BLaER1 treated with 17β-estradiol and CSF1 and Interleukin-3, amounts not matched to agents 10 nM and 100 nM (cell line): ENCODE data around the gene TMEM59L.

Source experiments
- H3K27ac ChIP-seq, 11 experiments: shearing (Covaris generic); formaldehyde crosslinking; 2 replicates each; pipeline ENCODE4 v1.8.1; 2022
- H3K27me3 ChIP-seq, 11 experiments: shearing (Covaris generic); formaldehyde crosslinking; 2 replicates each; pipeline ENCODE4 v1.8.1; 2022
- H3K36me3 ChIP-seq, 11 experiments: shearing (Covaris generic); formaldehyde crosslinking; 2 replicates each; pipeline ENCODE4 v1.8.1; 2022
- H3K4me1 ChIP-seq, 10 experiments: shearing (Covaris generic); formaldehyde crosslinking; 2 replicates each; pipeline ENCODE4 v1.8.1; 2022
- H3K4me2 ChIP-seq, 11 experiments: shearing (Covaris generic); formaldehyde crosslinking; 2 replicates each; pipeline ENCODE4 v1.8.1; 2022
- H3K4me3 ChIP-seq, 10 experiments: shearing (Covaris generic); formaldehyde crosslinking; 2 replicates each; pipeline ENCODE4 v1.8.1; 2022
- H3K9ac ChIP-seq, 11 experiments: shearing (Covaris generic); formaldehyde crosslinking; 2 replicates each; pipeline ENCODE4 v1.8.1; 2022
- H3K9me3 ChIP-seq, 11 experiments: shearing (Covaris generic); formaldehyde crosslinking; replicated peaks in 1 of 11; 2 replicates each; pipeline ENCODE4 v1.8.1; 2022
- H4K20me1 ChIP-seq, 11 experiments: shearing (Covaris generic); formaldehyde crosslinking; 2 replicates each; pipeline ENCODE4 v1.8.1; 2022
- Cebpa-rat ChIP-seq, 11 experiments: shearing (Covaris generic); IDR thresholded peaks; 2 replicates each; pipeline ENCODE4 v1.8.1; 2022

The TMEM59L gene

DNA sequence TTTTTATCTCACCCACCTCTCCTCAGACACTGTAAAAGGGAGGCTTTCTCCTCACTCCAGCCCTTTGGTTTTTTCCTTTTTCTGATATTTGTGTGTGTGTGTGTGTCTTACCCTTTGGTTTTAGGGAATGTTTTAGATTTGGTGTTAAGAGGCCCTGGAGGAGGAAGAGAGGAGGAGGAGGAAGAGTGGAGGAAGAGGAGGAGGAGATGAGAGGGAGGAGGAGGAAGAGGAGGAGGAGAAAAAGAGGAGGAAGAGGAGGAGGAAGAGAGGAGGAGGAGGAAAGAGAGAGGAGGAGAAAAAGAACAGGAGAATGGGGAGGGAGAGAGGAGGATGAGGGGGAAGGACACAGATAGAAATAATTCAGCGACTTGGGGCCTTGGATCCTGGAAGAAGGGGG is 34.7 kb downstream of the TMEM59L start:
- Histone ChIP-seq H4K20me1 (peaks cover 41 to 92% (median 67%) of the 10 kb centered on the region in 11 experiments; a peak in 21 of 22 replicates), H3K4me3 (no peak overlapping the region), H3K4me2 (peak overlapping the region; percentile 82 to 97 (median 92)), H3K9me3 (no peaks in the 10 kb centered on the region), H3K27ac (0 out of 22 replicates have a peak overlapping the region, but pooled peaks of 1 of the 11 experiments have one; percentile 25), H3K36me3 (peaks cover 0 to 14% (median 0%) of the 10 kb centered on the region in 11 experiments; a peak in 4 of 22 replicates), H3K27me3 (no peaks in the 10 kb centered on the region), H3K9ac (peak overlapping the region in 4 of 11 experiments; percentile 5 to 46 (median 30); a peak in 3 of 22 replicates), H3K4me1 (peaks cover 73 to 90% (median 85%) of the 10 kb centered on the region in 10 experiments)
- TF ChIP-seq Cebpa-rat (IDR thresholded peaks at IDR 0.05), result no peak

DNA sequence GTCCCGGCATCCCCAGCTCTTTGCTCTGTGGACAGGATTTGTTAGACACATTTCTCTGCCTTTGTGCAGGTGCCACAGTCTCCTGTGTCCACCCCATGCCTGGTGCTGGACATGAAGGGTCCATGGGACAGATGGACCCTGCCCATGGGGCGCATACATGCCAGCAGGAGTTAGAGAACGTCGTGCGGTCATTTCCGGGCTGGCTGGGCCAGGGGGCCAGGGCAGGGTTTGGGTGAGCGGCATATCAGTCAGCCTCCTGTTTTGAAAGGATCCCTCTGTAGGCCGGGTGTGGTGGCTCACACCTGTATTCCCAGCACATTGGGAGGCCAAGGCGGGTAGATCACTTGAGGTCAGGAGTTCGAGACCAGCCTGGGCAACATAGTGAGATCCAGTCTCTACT is 35.1 kb downstream of the TMEM59L start:
- Histone ChIP-seq H3K27me3 (no peaks in the 10 kb centered on the region), H3K4me2 (peak overlapping the region; percentile 82 to 97 (median 92)), H3K9me3 (no peaks in the 10 kb centered on the region), H3K4me1 (peaks cover 73 to 90% (median 84%) of the 10 kb centered on the region in 10 experiments), H3K4me3 (no peak overlapping the region; a peak in 1 of 20 replicates), H3K27ac (0 out of 22 replicates have a peak overlapping the region, but pooled peaks of 1 of the 11 experiments have one; percentile 25), H3K36me3 (peaks cover 0 to 14% (median 0%) of the 10 kb centered on the region in 11 experiments; a peak in 4 of 22 replicates), H4K20me1 (peaks cover 45 to 92% (median 71%) of the 10 kb centered on the region in 11 experiments; a peak in 21 of 22 replicates), H3K9ac (peak overlapping the region in 6 of 11 experiments; percentile 5 to 60 (median 40); a peak in 4 of 22 replicates)
- TF ChIP-seq Cebpa-rat (IDR thresholded peaks at IDR 0.05), result no peak

DNA sequence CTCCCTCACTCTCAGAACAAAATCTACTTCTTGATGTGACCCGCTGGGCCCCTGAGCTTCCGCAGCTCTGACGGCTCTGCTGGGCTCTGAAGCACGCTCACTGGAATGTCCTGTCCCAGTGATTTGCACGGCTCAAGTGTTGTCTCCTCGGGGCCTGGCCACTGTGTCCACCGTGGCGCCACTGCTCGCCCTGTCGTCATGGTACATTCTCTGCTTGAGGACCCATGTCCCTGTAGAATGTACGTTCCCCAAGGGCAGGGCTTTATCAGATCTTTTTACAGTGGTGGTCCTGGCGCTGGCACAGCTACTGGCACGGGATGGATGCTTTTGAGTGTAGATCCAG is 36.3 kb downstream of the TMEM59L start:
- Histone ChIP-seq H3K9ac (peak overlapping the region in 10 of 11 experiments; percentile 12 to 65 (median 56); a peak in 15 of 22 replicates), H3K36me3 (peaks cover 0 to 14% (median 0%) of the 10 kb centered on the region in 11 experiments; a peak in 4 of 22 replicates), H3K27me3 (no peaks in the 10 kb centered on the region), H3K4me3 (peak overlapping the region in 8 of 10 experiments; percentile 8 to 52 (median 44); a peak in 12 of 20 replicates), H3K4me2 (peak overlapping the region; percentile 82 to 97 (median 92)), H3K27ac (peak overlapping the region in 5 of 11 experiments; percentile 25 to 58 (median 37); a peak in 6 of 22 replicates), H4K20me1 (peaks cover 46 to 88% (median 72%) of the 10 kb centered on the region in 11 experiments; a peak in 21 of 22 replicates), H3K9me3 (no peaks in the 10 kb centered on the region), H3K4me1 (peaks cover 71 to 87% (median 81%) of the 10 kb centered on the region in 10 experiments)
- TF ChIP-seq Cebpa-rat (IDR thresholded peaks at IDR 0.05), result no peak

DNA sequence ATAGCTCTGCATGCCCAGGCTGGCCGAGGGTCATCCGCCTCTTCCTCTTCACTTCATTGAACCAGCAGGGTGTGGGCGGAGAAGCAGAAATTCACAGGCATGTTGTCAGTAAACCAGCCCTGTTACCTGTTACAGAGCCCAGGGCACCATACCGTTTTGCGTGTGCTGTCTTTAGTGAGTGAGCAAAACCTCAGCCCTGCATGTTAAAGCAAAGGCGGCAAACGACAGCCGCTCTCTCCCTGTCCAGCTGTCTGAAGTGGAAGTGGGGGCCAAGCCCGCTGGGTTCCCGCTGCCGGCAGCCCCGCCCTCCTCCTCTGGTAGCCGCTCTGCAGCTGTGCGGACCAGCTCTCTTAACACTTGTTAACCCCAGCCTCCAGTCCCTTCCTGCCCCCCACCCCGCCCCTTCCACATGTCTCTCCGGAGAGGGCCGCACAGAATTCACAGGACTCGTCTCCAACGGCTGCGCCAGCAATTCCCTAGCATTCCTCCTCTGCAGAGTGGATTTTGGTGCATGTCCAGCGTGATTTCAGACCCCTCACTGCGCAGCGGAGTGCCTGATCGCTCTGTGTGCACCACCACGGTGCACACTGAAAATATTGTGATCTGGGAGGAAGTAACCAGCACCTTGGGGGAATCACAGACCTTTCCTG is 36.8 kb downstream of the TMEM59L start:
- H3K4me3 ChIP-seq, result peak overlapping the region in 9 of 10 experiments; percentile 8 to 52 (median 43); a peak in 16 of 20 replicates
- H3K27ac ChIP-seq, result peak overlapping the region in 9 of 11 experiments; percentile 14 to 71 (median 51); a peak in 16 of 22 replicates
- H3K9me3 ChIP-seq, result no peaks in the 10 kb centered on the region
- H3K4me1 ChIP-seq, result peaks cover 65 to 82% (median 76%) of the 10 kb centered on the region in 10 experiments
- peak overlapping the region in 10 of 11 experiments; percentile 36 to 65 (median 56); a peak in 18 of 22 replicates for H3K9ac ChIP-seq
- peak overlapping the region; percentile 82 to 97 (median 92) for H3K4me2 ChIP-seq
- H4K20me1 ChIP-seq, result peaks cover 46 to 86% (median 72%) of the 10 kb centered on the region in 11 experiments; a peak in 21 of 22 replicates
- TF ChIP-seq Cebpa-rat (IDR thresholded peaks at IDR 0.05), result no peak
- peaks cover 0 to 14% (median 0%) of the 10 kb centered on the region in 11 experiments; a peak in 4 of 22 replicates for H3K36me3 ChIP-seq
- no peaks in the 10 kb centered on the region for H3K27me3 ChIP-seq

DNA sequence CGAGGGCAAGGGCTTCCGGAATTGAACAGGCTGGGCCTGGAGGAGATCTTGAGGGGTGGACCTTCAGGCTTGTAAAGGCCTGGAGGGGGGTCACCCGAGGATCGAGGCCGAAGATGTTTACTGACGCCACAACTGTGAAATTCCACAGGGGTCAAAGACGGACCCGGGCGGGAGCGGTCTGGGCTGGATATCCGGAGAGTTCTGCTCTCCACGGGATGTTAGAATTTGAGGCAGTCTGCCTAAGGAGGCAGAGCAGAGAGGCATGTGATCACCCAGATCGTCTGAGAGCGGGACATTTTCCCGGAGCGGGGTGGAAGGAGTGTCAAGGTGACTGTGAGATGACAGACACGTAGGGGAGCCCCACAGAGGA is 37.3 kb downstream of the TMEM59L start:
- H3K27me3 ChIP-seq, result no peaks in the 10 kb centered on the region
- H3K9ac ChIP-seq, result peak overlapping the region in 10 of 11 experiments; percentile 36 to 65 (median 56); a peak in 18 of 22 replicates
- H3K36me3 ChIP-seq, result peaks cover 0 to 14% (median 0%) of the 10 kb centered on the region in 11 experiments; a peak in 4 of 22 replicates
- H3K4me3 ChIP-seq, result peak overlapping the region in 8 of 10 experiments; percentile 32 to 52 (median 44); a peak in 11 of 20 replicates
- H3K9me3 ChIP-seq, result no peaks in the 10 kb centered on the region
- peaks cover 46 to 84% (median 70%) of the 10 kb centered on the region in 11 experiments; a peak in 21 of 22 replicates for H4K20me1 ChIP-seq
- peak overlapping the region; percentile 82 to 97 (median 92) for H3K4me2 ChIP-seq
- peaks cover 60 to 77% (median 71%) of the 10 kb centered on the region in 10 experiments for H3K4me1 ChIP-seq
- H3K27ac ChIP-seq, result peak overlapping the region in 9 of 11 experiments; percentile 14 to 71 (median 51); a peak in 16 of 22 replicates
- TF ChIP-seq Cebpa-rat (IDR thresholded peaks at IDR 0.05), result no peak

DNA sequence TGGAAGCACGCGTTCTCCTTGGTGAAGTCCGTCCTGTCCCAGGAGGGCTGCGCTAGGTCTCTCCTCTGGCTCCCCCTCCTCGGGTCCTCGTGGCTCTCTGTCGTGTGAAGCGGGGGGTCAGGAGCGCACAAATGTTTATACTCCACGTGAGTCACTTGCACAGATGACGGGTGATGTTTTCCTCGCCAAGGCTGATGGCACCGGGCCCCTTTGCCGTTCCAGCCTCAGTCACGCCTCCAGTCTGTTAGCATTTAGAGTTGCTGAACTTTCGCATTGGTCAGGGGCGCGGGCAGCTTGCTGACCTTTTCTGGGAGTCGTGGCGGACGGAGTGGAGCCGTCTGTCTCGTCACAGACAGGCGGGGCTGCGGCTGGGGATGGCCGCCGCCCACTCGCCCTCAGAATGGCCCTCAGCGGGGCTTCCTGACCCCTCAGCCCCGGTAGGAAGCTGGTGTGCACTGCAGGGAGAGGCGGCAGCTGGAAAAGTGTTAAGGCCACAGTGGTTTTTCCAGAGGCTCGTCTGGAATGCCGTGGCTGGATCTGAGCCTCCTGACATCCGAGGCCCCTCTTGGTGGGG is 37.9 kb downstream of the TMEM59L start:
- Histone ChIP-seq H3K4me1 (peaks cover 55 to 72% (median 69%) of the 10 kb centered on the region in 10 experiments), H4K20me1 (peaks cover 48 to 84% (median 70%) of the 10 kb centered on the region in 11 experiments; a peak in 21 of 22 replicates), H3K27ac (peak overlapping the region in 9 of 11 experiments; percentile 14 to 71 (median 51); a peak in 12 of 22 replicates), H3K36me3 (peaks cover 0 to 14% (median 0%) of the 10 kb centered on the region in 11 experiments; a peak in 4 of 22 replicates), H3K27me3 (no peaks in the 10 kb centered on the region), H3K4me3 (peak overlapping the region in 3 of 10 experiments; percentile 43 to 45 (median 45); a peak in 4 of 20 replicates), H3K9me3 (no peaks in the 10 kb centered on the region), H3K4me2 (peak overlapping the region; percentile 82 to 97 (median 92)), H3K9ac (peak overlapping the region in 10 of 11 experiments; percentile 36 to 65 (median 56); a peak in 16 of 22 replicates)
- no peak for TF ChIP-seq Cebpa-rat (IDR thresholded peaks at IDR 0.05)

DNA sequence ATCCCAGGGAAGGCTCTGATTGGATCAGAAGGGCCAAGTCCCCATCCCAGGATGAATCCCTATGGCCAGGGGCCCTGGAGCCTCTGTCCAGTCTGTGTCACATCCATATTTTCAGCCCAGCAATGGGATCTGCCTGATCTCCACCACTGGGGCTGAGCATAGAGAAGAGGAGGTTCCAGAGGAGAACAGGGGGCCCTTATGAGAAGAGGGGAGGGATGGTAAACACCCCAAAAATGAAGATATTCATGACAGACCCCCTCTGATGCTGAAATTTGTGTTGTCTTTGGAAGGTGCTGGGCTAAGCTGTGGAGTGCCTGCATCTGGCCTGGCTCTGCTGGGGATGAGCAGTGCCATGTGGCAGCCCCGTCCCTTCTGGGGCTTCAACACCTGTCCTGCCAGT is 38.6 kb downstream of the TMEM59L start:
- peaks cover 48 to 84% (median 69%) of the 10 kb centered on the region in 11 experiments; a peak in 21 of 22 replicates for H4K20me1 ChIP-seq
- H3K9ac ChIP-seq, result peak overlapping the region in 2 of 11 experiments; percentile 5 to 52; a peak in 4 of 22 replicates
- TF ChIP-seq Cebpa-rat (IDR thresholded peaks at IDR 0.05), result no peak
- peak overlapping the region; percentile 82 to 97 (median 92); a peak in 18 of 22 replicates for H3K4me2 ChIP-seq
- H3K9me3 ChIP-seq, result no peaks in the 10 kb centered on the region
- no peaks in the 10 kb centered on the region for H3K27me3 ChIP-seq
- H3K4me1 ChIP-seq, result peaks cover 50 to 72% (median 69%) of the 10 kb centered on the region in 10 experiments
- no peak overlapping the region for H3K4me3 ChIP-seq
- H3K36me3 ChIP-seq, result peaks cover 0 to 14% (median 0%) of the 10 kb centered on the region in 11 experiments; a peak in 4 of 22 replicates
- H3K27ac ChIP-seq, result no peak overlapping the region

DNA sequence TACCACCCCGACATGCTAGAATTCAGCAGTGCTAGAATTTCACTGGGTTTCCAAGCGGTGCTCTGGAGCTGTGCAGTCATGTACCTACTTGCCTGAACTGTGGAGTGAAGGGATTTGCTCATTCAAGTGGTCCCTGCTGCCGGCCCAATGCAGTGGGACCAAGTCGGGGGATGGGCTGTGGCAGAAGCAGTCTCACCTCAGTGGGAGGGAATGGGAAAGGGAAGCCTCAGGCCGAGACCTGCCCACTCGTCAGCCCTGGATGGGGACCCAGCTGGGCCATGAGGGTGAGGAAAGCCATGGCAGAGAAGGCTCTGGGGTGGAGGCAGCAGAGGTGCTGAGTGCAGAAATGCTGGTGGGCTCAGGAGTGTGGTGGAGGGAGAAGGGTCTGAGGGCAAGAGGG is 39.1 kb downstream of the TMEM59L start:
- no peak for TF ChIP-seq Cebpa-rat (IDR thresholded peaks at IDR 0.05)
- Histone ChIP-seq H4K20me1 (peaks cover 48 to 83% (median 70%) of the 10 kb centered on the region in 11 experiments; a peak in 21 of 22 replicates), H3K36me3 (peaks cover 0 to 14% (median 0%) of the 10 kb centered on the region in 11 experiments; a peak in 4 of 22 replicates), H3K4me3 (no peak overlapping the region), H3K9me3 (no peaks in the 10 kb centered on the region), H3K4me1 (peaks cover 48 to 73% (median 68%) of the 10 kb centered on the region in 10 experiments), H3K27me3 (no peaks in the 10 kb centered on the region), H3K9ac (peak overlapping the region in 1 of 11 experiments; percentile 52; a peak in 2 of 22 replicates), H3K27ac (no peak overlapping the region), H3K4me2 (peak overlapping the region; percentile 7 to 97 (median 91); a peak in 14 of 22 replicates)
